Measurements from ENCODE around the gene AHRR.
"Not testable (repeated sequence)": the region's sequence is repeated elsewhere in the genome, so short reads cannot be mapped to it uniquely, and the experiment has no call there.

AHRR gene

DNA sequence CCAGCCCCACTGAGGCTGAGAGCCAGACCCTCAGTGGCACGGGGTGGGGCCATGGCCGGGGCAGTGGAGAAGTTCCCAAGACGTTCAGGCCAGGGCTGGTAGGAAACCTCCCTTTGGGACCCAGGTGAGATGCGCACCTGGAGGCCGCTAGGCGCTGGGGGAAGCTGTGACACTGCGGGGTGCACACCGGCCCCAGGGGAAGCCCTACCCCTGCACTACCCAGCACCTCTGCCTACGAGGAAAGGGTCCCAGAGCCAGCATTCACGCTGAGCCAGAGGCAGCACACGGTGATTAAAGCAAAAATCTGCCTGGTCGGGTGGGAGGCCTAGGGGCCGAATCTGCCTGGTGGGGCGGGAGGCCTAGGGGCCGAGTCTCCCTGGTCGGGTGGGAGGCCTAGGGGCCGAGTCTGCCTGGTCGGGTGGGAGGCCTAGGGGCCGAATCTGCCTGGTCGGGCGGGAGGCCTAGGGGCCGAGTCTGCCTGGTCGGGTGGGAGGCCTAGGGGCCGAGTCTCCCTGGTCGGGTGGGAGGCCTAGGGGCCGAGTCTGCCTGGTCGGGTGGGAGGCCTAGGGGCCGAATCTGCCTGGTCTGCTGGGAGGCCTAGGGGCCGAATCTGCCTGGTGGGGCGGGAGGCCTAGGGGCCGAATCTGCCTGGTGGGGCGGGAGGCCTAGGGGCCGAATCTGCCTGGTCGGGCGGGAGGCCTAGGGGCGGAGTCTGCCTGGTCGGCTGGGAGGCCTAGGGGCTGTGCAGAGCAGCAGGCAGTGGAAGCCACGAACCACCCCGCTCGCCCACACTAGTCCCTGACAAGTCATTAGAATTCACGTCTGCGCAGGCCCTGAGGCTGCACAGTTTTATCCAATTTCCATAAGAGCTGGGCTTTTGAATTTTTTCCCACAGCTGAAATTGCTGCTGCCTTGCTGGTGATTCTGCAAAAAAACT is 93.7 kb downstream of the AHRR start:
- not testable (repeated sequence) for DNase-seq (ENCODE audit: low read depth, low spot score)

DNA sequence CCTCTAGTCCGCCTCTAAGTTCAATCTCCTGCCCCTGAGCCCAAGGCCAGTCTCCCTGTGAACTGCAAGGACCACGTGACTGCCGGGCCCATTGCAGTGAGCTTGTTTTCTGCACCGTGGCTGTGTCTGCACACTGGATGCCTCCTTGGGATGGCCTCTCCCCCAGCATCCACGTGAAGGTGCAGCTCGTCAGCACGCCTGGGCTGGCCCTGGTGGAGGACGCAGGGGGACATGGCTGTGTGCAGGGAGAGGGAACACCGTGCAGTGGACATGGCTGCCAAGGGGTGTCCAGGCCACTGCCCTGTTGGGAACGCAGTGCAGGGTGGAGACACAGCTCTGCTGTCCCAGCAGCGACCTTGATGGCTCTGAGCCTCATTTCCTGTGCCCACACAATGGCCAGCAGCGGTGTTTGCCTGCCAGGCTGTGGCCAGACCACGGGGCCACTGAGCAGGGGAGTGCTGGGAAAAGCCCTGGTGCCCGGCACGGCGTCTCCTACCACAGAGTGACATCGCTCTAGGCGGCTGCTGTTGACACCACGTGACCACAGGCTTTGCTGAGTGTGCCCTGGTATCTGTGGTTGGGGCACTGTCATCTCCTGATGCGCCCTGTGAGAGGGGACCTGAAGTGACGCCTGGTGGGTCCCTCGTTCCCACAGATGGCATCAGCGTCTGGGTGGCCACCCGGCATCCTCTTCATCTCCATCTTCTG is 94.6 kb downstream of the AHRR start:
- no peak for DNase-seq (ENCODE audit: low read depth, low spot score)

DNA sequence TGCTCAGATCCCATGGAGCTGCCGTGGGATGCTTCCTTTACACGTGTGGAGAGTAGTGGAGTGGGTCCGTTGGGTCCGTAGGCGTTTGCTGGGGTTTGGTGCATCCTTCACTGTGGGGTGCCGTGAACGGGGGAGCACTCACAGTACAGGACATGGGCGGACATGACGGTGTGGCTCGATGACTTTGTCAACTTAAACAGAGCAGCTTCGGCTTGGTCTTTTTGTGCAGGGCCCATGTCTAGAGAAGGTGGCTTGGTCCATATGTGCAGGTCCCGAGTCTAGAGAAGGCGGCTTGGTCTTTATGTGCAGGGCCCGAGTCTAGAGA is 95.1 kb downstream of the AHRR start:
- no peak for DNase-seq (ENCODE audit: low read depth, low spot score)

DNA sequence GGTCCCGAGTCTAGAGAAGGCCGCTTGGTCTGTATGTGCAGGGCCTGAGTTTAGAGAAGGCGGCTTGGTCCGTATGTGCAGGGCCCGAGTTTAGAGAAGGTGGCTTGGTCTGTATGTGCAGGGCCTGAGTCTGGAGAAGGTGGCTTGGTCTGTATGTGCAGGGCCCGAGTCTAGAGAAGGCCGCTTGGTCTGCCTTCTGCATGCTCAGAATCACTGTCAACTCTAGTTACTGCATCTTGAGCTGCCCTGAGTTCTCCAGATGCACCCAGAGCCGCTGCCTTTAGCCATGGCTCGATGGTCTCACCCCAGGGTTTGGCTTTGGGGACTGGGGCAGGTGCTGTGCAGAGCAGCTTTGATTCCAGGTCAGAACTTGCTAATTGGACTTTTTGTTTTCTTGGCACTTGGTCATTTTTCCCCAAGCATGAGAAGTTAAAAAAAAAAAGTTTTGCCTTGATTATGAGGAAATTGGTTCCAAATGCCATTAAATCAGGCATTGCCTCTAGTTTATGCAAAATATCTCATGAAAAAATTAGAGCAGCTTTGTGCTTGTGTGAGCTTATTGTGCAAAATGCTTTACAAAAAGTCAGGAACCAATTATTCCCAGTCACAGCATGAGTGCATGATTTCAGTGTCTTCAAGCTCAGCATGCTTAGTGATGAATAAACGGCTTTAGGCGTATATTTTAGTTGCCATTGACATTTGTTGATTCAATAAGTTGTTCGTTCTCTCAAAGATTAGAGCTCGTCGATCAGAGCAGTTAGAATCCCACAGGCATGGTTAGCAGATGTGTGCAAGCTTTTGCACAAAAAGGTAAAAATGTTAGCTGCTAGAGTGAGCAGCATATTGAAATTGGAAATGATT is 96.0 kb downstream of the AHRR start:
- no peak for DNase-seq (ENCODE audit: low read depth, low spot score)

DNA sequence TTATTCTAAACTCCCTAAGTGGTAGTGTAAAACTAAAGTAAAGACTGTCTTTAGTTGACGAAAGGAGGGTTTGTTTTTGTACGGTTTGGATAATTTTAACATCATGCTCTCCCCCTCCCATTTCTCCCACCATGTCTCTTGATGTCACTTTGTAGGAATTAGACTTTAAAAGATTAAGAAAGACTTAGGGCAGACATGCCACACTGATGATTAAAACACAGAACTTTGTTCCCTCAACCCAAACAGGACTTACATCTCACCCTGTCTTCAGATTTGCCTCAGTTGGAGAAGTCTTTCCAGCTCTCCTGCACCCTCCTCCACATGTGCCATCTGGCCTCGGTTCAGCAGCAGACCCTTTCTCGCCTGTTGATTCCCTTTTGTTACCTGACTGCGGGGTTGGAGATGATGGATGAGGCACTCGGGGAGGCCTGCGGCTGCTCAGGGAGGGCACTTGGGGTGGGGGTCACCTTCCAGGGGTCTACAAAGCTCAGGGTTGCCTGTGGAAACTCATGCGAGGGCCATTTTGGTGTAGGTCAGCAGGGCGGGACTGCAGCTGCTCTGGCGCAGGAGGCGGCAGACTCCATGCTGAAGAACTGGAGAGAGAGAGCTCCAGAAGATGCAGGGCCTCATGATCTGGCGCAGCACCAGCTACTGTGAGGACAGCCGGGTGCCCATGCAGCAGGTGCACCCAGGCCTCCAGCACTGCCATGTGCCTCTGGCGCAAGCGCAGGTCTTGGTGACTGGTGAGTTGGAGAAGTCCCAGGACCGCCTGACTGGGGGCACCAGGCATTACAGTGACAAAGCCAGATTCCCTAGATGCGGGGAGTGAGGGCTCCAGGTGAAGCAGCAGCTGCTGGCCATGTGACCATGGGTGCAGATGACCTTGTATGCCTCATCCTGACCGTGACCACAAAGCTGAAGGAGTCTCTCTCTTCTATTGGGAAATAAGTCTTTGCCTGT is 96.9 kb downstream of the AHRR start:
- DNase-seq (ENCODE audit: low read depth, low spot score), result no peak

DNA sequence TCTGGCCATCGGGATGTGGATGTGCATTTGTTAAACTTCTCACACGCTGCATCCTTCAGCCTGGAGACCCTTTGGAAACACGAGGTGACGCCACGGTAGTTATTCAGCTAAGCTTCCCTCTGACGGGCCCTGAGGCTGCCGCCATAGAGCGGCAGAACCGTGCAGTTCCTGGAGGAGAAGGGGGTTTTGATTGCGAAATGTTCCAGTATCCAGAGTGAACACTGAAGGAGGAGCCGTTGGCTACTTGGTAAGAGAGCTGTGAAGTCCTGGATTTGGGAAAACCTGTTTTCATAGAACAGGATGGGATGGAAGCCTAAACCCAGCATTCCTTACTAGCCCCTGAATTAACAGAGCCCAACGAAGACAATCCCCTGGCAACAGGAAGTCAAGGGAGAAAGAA is 98.5 kb downstream of the AHRR start:
- no peak for DNase-seq (ENCODE audit: low read depth, low spot score)

DNA sequence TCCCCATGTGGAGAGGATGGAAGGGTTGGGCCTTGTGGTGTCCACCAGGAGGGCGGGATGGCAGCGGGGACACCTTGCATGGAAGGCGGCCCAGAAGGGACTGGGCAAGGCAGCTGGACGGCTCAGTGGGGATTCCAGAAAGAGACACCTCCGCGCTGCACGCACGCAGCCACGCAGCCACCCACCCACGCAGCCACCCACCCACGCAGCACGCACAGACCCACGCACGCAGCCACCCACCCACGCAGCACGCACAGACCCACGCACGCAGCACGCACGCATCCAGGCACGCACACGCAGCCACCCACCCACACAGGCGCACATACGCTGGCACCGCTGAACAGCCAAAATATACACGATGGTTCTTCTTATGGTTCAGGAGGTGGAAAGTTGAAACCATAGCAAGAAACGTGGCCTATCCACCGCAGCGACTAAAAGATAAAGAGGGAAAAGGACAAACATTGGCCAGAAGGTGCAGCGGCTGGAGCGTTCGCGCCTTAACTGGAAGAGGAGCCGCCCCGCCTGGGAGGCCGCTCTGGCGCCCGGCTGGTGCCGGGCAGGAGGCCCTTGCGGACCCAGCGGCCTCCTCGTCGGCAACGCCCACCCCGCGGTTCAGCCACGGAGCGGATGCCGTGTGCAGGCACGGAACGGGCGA is 99.2 kb downstream of the AHRR start:
- no peak for DNase-seq (ENCODE audit: low read depth, low spot score)

DNA sequence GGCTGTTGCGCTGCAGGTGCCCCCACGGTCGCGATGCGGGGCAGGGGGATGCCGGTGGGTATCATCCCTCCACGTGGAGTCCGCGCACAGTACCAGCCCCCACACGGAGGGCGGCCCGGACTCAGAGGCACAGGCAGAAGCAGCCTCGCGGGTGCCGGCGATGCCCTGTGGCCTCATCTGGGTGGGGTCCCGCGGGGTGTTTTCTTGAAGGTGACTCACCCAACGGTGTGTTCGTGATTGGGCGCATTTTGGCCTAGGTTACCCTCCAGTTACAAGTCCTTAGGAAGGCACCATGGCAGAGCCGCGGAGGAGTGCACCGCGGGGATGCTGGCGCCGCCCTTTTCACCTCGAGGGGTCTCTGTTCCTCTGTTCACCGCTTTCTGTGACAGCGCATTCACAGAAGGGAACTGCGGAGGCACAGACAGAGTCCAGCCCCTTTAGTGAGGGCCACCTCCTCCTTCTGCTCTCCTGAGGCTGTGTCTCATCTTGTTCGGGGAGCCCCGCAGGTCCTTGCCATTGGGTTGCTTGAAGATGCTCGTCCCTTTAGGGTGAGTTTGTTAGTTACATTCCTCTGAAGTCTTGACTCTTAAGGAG is 99.9 kb downstream of the AHRR start:
- no peak for DNase-seq (ENCODE audit: low read depth, low spot score)

DNA sequence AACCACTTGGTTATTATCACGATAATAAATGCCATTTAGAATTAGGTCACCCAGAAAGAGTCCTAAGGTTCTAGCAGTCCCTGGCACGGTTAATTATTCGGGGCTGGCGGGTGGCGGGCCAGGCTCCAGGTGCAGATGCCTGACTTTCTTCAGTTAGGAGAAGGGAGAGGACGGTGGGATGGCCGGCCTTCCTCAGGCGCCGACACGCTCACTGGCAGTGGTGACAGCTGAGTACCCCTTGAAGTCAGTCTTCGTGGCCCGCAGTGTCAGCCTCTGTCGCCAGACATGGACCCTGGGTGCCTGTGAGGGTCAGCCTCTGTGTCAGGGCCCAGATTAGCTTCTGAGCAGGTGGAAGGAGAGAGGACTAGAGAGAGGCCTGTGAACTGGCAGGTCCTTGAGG is 100.4 kb downstream of the AHRR start:
- no peak for DNase-seq (ENCODE audit: low read depth, low spot score)

DNA sequence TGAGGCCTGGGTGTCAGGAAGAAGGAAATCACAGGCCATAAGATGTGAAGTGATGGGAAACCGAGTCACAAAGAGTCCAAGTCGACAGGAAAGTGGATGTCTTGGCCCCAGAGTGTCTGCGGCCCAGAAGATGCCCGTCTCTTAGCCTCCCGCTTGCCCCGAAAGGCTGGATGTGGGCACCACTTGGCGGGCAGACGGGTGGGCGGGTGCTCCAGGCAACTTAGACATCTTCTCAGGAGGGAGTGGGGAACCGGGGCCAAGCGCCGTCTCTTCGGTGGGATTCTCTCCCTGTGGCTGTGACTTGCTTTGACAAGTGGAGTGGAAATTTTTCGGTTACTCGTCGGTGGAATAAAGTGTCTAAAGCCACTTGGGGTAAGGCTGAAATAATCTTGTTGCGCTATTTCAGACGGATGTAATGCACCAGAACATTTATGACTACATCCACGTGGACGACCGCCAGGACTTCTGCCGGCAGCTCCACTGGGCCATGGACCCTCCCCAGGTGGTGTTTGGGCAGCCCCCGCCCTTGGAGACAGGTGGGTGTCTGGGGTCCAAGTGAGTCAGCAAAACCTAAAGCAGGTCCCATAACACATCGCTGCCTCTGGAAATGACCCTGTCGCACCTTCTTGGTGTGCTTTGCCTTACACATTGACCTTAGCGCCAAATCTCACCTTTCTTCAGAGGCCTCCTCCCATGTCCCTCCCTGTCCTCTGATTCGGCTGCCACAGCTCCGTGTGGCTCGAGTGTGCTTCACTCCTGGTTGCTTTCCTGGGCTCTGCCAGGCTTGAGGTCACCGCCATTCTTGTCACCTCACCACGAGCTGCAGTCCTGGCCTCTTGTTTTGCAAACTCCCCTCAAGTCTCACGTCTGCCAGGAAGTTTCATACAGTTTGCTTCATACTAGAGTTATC is 101.1 kb downstream of the AHRR start:
- no peak for DNase-seq (ENCODE audit: low read depth, low spot score)

DNA sequence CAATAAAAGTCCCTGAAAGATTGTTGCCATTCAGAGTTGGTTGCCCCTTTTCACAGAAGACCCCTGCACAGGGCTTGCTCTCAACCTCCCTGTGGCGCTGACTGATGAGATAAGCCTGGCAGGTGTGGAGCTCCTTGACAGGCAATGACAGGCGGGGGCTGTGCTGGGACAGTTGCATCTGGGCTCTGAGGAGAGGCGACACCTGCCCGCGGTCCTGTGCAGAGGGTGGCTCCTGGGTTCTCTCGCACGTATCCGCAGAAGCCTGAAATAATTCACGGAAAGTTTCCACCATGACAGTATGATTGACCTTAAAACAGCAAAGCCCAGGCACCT is 101.7 kb downstream of the AHRR start:
- DNase-seq (ENCODE audit: low read depth, low spot score), result no peak

DNA sequence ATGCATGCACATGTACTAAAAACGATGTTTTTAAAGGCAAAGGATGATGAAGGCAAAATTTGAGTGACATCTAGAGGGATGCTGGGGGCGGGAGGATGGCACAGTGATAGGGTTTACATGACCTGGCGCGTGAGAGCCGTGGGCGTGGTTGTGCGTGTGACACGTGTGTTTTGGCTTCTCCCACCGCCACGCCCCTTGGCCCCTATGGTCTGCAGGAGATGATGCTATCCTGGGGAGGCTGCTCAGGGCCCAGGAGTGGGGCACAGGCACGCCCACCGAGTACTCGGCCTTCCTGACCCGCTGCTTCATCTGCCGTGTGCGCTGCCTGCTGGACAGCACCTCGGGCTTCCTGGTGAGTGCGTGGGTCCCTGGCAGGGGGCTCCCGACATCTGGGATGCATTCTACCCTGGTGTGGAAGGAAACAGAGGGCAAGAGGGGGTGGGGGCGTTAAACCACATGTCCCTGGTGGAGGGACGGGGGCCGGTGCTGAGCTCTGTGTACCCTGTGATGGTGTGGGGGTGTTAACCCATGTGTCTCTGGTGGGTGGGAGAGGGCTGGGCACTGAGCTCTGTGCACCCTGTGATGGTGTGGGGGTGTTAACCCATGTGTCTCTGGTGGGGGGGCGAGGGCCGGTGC is 102.2 kb downstream of the AHRR start:
- DNase-seq (ENCODE audit: low read depth, low spot score), result no peak

DNA sequence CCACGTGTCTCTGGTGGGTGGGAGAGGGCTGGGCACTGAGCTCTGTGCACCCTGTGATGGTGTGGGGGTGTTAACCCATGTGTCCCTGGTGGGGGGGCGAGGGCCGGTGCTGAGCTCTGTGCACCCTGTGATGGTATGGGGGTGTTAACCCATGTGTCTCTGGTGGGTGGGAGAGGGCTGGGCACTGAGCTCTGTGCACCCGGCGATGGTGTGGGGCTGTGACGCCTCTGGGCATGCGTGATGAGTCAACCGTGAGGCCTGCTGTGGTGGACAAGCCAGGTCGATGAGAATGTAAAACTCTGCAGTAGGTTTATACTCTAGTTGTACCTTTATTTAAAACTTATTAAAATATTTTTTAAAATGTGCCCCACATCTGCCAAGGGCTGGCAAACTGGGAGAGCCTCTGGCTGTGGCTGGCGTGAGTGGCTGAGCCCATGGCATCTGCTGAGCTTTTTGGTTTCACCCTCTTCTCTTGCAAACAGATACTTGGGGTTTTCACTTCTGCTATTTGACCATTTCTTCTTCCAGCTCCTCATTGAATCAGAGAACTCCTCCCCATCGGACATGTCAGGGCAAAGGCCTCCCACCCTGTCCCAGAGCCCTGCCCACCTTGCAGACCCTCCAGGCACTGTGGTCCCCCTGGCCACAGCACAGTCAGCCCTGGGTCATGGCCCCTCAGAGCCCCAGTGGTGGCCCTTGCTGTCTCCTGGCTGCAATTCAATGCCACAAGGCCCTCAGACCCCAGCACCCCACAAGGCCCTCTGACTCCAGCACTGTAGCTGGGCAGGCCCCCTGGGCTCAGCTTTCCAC is 103.0 kb downstream of the AHRR start:
- no peak for DNase-seq (ENCODE audit: low read depth, low spot score)

DNA sequence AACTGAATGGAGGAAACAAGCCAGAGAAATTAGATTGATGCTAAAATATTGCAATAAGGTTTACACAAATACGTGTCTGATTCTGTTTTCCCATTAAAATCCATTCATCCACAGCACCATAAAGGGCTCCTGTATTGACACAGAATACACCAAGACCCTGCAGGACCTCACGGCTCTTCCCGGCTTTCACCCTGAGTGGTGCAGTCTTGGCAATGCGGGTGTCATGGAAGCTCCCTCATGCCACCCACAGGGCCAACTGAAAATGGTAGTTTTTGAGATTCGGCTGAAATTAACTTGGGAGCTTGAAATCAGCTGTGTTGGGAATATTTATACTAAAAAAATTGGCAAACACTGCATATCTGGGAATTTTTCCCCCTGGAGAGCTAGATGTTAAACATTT is 104.2 kb downstream of the AHRR start:
- DNase-seq (ENCODE audit: low read depth, low spot score), result no peak

DNA sequence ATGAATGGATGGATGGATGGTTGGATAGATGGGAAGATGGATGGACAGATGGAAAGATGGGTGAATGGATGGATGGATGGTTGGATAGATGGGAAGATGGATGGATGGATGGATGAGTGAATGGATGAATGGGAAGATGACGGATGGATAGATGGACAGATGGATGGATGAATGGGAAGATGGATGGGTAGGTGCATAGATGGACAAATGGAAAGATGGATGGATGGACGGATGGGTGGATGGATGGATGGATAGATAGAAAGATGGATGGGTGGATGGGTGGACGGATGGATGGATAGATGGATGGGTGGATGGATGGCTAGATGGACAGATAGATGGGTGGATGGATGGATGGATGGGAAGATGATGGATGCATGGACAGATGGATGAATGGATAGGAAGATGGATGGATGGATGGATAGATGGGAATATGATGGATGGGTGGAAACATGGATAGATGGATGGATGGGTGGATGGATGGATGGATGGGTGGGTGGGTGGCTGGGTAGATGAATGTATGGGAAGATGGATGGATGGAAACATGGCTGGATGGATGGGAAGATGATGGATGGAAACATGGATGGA is 105.0 kb downstream of the AHRR start:
- DNase-seq (ENCODE audit: low read depth, low spot score), result no peak

DNA sequence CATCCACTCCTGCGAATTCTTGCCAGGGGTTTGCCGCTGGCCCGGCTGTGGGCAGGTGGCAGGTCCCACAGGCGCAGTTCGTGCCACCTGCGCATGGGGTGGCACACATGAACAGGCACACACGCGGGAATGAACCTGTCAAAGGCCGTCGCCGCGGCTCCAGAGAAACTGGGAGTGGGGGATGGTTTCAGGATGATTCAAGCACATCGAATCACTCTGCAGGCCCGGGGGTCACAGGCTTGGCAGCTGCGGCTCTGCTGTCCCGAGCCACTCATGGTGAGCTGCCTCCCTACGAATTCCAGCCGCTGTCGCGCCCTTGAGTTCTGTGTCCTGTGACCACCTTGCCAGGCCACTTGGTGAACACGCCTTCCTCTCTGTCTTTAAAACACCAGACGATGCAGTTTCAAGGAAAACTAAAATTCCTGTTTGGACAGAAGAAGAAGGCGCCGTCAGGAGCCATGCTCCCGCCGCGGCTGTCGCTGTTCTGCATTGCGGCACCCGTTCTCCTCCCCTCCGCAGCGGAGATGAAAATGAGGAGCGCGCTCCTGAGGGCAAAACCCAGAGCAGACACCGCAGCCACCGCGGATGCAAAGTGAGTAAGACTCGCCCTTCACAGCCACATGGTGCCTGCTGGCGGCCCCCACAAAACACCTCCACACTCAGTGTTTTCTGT is 106.0 kb downstream of the AHRR start:
- no peak for DNase-seq (ENCODE audit: low read depth, low spot score)

DNA sequence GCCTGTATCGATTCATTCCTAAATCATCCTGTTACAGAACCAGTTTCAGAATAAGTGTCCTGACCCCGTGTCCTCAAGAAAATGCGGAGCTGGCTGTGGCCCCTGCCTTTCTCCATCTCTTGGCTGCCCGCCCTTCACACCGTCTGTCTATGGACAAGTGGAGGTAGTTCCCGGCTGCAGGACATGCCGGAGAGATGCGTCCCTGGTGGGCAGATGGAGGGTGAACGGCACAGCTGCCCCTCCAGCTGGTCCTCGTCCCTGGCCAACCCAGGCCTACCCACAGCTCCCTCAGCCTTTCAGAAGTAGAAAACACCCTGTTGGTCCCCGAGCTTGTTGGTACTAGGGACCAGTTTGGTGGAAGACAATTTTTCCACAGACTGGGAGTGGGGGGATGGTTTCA is 106.7 kb downstream of the AHRR start:
- DNase-seq (ENCODE audit: low read depth, low spot score), result no peak
